Right lobe of liver (tissue), 6 donors: ENCODE data around the gene TSR3. TPM values are rescaled to one million over a fixed set of nuclear protein-coding genes. Genes with fewer than 3 reads are reported as not detected.

Experiments used
- ATAC-seq, 4 donors: fragments of 200-7000 bp; cut with Tn5 transposase; one replicate each; pipeline ENCODE4 v1.9.1; 2020; ENCODE audit warnings: mild to moderate bottlenecking in 4 of 4, moderate library complexity in 4 of 4
- DNase-seq, 3 donors: peaks; one replicate each; pipeline ENCODE4 v3.0.0-alpha.2; 2020
- H3K27ac ChIP-seq, 3 donors: fragments of 200-600 bp; one replicate each; pipeline ENCODE4 v1.8.0; 2022
- H3K27me3 ChIP-seq, 2 donors: fragments of 200-600 bp; one replicate each; pipeline ENCODE4 v1.8.0; 2022
- H3K36me3 ChIP-seq, 4 donors: fragments of 200-600 bp; sonication (generic) in 1 of 4; one replicate each; pipeline versions ENCODE4 v1.5.1 to v1.8.0; 2017 to 2022; ENCODE audit warnings: control low read depth in 1 of 4
- H3K4me1 ChIP-seq, 4 donors: fragments of 200-600 bp; sonication (generic) in 1 of 4; one replicate each; pipeline versions ENCODE4 v1.5.1 to v1.8.0; 2017 to 2022; ENCODE audit warnings: control low read depth in 1 of 4
- H3K4me3 ChIP-seq, 3 donors: fragments of 200-600 bp; one replicate each; pipeline ENCODE4 v1.8.0; 2022
- H3K9me3 ChIP-seq, 4 donors: fragments of 200-600 bp; sonication (generic) in 1 of 4; one replicate each; pipeline versions ENCODE4 v1.5.1 to v1.8.0; 2017 to 2022; ENCODE audit warnings: control low read depth in 1 of 4
- POLR2A ChIP-seq: fragments of 450-650 bp; IDR thresholded peaks from one replicate; pipeline ENCODE4 v1.6.1; 2017; ENCODE audit warnings: antibody characterized with exemption, mild to moderate bottlenecking
- WGBS: methylation state at CpG from one replicate; pipeline ENCODE4 v1.1.6; 2018; ENCODE audit warnings: low coverage, low lambda C conversion rate; ENCODE audit not compliant: insufficient coverage; ENCODE audit errors: missing lambda C conversion rate; 5-methylcytosine and 5-hydroxymethylcytosine counted together
- intact Hi-C, 2 donors: fragments of 100-400 bp; cut with DNase I; formaldehyde crosslinking; loops; one replicate each; pipeline versions ENCODE4 v1.11.2 to v1.14.1; 2022
- total RNA-seq, 6 experiments: library from RNA; depleted of rRNA in 2 of 6; stranded (reverse); fragments of >200 nt in 2 of 6; fragmentation: NEBNext Ultra II Directional in 3 of 6; extraction: Animal tissue kit (Norgen Biotek cat#: 25700) in 3 of 6; gene quantifications; one replicate each; pipeline versions ENCODE4 v1.1.0 to v1.2.4, GENCODE V29; 2016 to 2023
- TF ChIP-seq, protein P1 (sequence below), 4 donors: fragments of 200-600 bp in 3 of 4; fragments of 450-650 bp in 1 of 4; IDR thresholded peaks; one replicate each; pipeline versions ENCODE4 v1.5.1 to v1.8.0; 2016 to 2022; ENCODE audit warnings: antibody characterized with exemption in 4 of 4, mild to moderate bottlenecking in 2 of 4
- donor health status: DM: no; HTN: yes; CAD: no.
- donor health status: DM: no; HTN: no; CAD: no.
- donor health status: DM: no; HTN: no; CAD: no.
- donor health status: DM: no; HTN: yes; CAD: no.
- donor health status: DM: no; HTN: yes; CAD: no.

Gene TSR3
- total RNA-seq, 6 experiments from 2014 or later: 20.7 to 66.5 (median 24.5) TPM

DNA sequence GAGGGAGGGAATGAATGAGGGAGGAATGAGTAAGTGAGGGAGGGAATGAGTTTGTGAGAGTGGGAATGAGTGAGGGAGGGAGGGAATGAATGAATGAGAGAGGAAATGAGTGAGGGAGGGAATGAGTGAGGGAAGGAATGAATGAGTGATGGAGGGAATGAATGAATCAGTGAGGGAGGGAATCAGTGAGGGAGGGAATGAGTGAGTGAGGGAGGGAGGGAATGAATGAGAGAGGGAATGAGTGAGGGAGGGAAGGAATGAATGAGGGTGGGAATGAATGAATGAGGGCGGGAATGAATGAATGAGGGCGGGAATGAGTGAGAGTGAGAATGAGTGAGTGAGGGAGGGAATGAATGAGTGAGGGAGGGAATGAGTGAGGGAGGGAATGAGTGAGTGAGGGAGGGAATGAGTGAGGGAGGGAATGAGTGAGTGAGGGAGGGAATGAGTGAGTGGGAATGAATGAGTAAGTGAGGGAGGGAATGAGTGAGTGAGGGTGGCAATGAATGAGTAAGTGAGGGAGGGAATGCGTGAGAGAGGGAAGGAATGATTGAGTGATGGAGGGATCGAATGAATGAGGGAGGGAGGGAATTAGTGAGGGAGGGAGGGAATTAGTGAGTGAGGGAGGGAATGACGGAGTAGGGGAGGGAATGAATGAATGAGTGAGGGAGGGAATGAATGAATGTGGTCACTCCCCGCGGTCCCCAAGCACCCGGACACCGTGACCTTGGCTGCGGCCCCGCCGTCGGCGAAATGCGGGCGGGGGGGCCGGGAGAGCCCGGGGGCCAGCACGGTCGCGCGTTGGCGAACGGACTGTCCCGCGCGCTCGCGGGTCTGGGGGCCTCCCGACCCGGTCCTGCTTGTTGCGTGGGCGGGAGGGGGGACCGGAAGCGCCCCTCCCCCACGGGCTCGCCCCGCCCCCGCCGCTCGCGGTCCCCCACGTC is 43.4 kb downstream of the TSR3 start:
- TF ChIP-seq POLR2A: no peak
- TF ChIP-seq, protein P1, sequence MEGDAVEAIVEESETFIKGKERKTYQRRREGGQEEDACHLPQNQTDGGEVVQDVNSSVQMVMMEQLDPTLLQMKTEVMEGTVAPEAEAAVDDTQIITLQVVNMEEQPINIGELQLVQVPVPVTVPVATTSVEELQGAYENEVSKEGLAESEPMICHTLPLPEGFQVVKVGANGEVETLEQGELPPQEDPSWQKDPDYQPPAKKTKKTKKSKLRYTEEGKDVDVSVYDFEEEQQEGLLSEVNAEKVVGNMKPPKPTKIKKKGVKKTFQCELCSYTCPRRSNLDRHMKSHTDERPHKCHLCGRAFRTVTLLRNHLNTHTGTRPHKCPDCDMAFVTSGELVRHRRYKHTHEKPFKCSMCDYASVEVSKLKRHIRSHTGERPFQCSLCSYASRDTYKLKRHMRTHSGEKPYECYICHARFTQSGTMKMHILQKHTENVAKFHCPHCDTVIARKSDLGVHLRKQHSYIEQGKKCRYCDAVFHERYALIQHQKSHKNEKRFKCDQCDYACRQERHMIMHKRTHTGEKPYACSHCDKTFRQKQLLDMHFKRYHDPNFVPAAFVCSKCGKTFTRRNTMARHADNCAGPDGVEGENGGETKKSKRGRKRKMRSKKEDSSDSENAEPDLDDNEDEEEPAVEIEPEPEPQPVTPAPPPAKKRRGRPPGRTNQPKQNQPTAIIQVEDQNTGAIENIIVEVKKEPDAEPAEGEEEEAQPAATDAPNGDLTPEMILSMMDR (IDR thresholded peaks at IDR 0.05): no peak

DNA sequence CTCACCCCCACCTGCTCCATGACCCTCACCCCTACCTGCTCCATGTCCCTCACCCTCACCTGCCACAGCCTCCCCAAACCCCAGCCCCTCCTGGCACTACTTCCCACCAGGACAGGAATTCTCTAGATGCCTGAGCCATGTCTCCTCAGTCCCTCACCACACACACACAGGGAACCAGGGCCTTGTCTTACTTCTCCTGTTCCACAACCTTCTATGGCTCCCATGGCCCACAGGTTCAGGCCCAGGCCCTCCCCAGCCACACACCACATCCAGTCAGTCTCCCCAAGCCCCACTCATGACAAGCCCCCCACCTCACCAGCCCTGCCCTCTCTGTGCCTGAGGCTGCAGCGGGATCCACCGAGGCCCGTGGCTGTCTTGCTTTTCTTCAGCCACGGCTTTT is 45.3 kb downstream of the TSR3 start:
- 47% methylated on average over 2 of the region's 4 CpGs for WGBS
- DNase-seq: no peak

More for the DNA sequence above, 43.4 kb downstream of the TSR3 start:
- Histone ChIP-seq H3K27me3 (no peaks in the 10 kb centered on the region), H3K27ac (peak overlapping the region; percentile 99 to 100 (median 100)), H3K4me3 (peak overlapping the region; percentile 58 to 85 (median 59)), H3K9me3 (no peaks in the 10 kb centered on the region), H3K4me1 (peaks cover 0 to 24% (median 11%) of the 10 kb centered on the region in 4 donors), H3K36me3 (peaks cover 0 to 3% (median 0%) of the 10 kb centered on the region in 4 donors)
- WGBS: 28% methylated on average over 6 of the region's 43 CpGs
- ATAC-seq (peak in 2 of 4 donors; percentile 1 to 19), DNase-seq (no peak)
- intact Hi-C loops: no loop called here

DNA sequence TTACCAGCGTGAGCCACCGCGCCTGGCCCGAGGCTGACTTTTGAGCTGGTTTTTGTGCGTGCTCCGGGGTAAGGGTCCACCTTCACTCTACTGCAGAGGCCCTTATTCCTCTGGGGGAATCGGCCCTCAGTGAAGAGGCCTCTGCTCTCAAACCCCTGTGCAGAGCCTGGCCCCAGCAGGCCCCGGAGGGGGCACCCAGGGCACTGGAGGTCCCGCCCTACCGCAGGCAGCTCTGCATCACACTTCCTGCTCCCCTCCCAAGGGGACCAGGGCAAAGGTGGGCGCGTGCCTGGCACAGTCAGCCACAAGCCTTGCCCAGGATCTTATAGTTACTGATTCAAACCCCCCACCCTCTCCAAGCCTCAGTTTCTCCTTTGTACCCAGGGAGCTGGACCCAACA is 45.9 kb downstream of the TSR3 start:
- DNase-seq: no peak
- Histone ChIP-seq H3K4me1 (peaks cover 0 to 11% (median 4%) of the 10 kb centered on the region in 4 donors), H3K27me3 (no peaks in the 10 kb centered on the region), H3K27ac (no peak overlapping the region), H3K4me3 (no peak overlapping the region), H3K9me3 (no peaks in the 10 kb centered on the region), H3K36me3 (no peaks in the 10 kb centered on the region)
- ATAC-seq: no peak
- WGBS: 33% methylated on average over 1 of the region's 12 CpGs
- TF ChIP-seq POLR2A: no peak
- intact Hi-C loops: no loop called here

More for the DNA sequence above, 45.3 kb downstream of the TSR3 start:
- H3K4me3 ChIP-seq: no peak overlapping the region
- H3K27ac ChIP-seq: no peak overlapping the region
- intact Hi-C loops: no loop called here
- no peak for TF ChIP-seq POLR2A
- TF ChIP-seq, protein P1 (IDR thresholded peaks at IDR 0.05): no peak
- peaks cover 0 to 11% (median 5%) of the 10 kb centered on the region in 4 donors for H3K4me1 ChIP-seq
- ATAC-seq: no peak
- no peaks in the 10 kb centered on the region for H3K36me3 ChIP-seq
- no peaks in the 10 kb centered on the region for H3K9me3 ChIP-seq
- H3K27me3 ChIP-seq: no peaks in the 10 kb centered on the region

DNA sequence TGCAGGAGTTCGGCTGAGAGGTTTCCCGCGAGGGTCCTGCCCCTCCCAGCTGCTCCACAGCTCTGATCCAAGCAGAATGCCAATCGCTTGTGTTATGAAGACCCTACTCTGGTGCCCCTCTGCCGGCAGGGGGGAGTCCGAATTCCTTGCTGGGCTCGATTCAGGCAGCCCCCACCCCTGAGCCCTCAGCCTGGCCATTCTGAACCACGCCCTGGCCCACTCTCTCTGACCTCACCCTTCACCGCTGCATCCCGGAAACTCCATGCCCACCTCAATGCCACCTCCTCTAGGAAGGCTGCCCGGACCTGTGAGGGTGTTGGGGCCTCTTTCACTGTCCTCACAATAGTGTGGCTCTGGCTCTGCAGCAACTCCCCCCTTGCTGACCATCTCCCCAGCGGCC is 50.1 kb downstream of the TSR3 start:
- intact Hi-C loops: no loop called here
- Histone ChIP-seq H3K27ac (no peak overlapping the region), H3K36me3 (no peaks in the 10 kb centered on the region), H3K4me1 (peaks cover 0 to 32% (median 13%) of the 10 kb centered on the region in 4 donors), H3K4me3 (no peak overlapping the region), H3K9me3 (no peaks in the 10 kb centered on the region), H3K27me3 (no peaks in the 10 kb centered on the region)
- no peak for DNase-seq
- ATAC-seq: no peak
- 60% methylated on average over 3 of the region's 12 CpGs for WGBS
- TF ChIP-seq, protein P1 (IDR thresholded peaks at IDR 0.05): no peak
- no peak for TF ChIP-seq POLR2A
